ENCODE measurements around the gene SPRY4. TPM values are rescaled to one million over a fixed set of nuclear protein-coding genes. Genes with fewer than 3 reads are reported as not detected.

SPRY4 gene
- total RNA-seq, 6 donors from 2014 or later, result 30.4 to 81.2 (median 43.3) TPM

- peak in 1 of 2 donors; percentile 47 for DNase-seq
- no peak for TF ChIP-seq POLR2AphosphoS5 (IDR thresholded peaks at IDR 0.05)
- TF ChIP-seq CTCF (IDR thresholded peaks at IDR 0.05), result no peak
- TF ChIP-seq POLR2A (IDR thresholded peaks at IDR 0.05), result no peak
- TF ChIP-seq EP300 (IDR thresholded peaks at IDR 0.05), result no peak
- WGBS, 2 donors, result 69 to 70% methylated on average over 17 of the region's 17 CpGs
These were observed 37.5 kb downstream of the SPRY4 start for GRCh38 chr5:142287096-142287972.

GRCh38 chr5:142286111-142286510 is 38.7 kb downstream of the SPRY4 start:
- no peak for TF ChIP-seq CTCF (IDR thresholded peaks at IDR 0.05)

More at GRCh38 chr5:142287096-142287972, 37.5 kb downstream of the SPRY4 start:
- Histone ChIP-seq H3K36me3 (peaks cover 0 to 3% (median 0%) of the 10 kb centered on the region in 4 donors), H3K4me1 (peaks cover 7 to 24% (median 16%) of the 10 kb centered on the region in 4 donors), H3K4me3 (no peak overlapping the region), H3K27me3 (no peaks in the 10 kb centered on the region), H3K27ac (peak overlapping the region in 2 of 4 donors; percentile 10 to 14), H3K9me3 (no peaks in the 10 kb centered on the region)
- no peak for ATAC-seq (ENCODE audit: low FRiP score in 2 of 2)

GRCh38 chr5:142283304-142283703 is 41.5 kb downstream of the SPRY4 start:
- Histone ChIP-seq H3K27ac (no peak overlapping the region), H3K9me3 (no peaks in the 10 kb centered on the region), H3K27me3 (no peaks in the 10 kb centered on the region), H3K36me3 (no peaks in the 10 kb centered on the region), H3K4me3 (no peak overlapping the region), H3K4me1 (peaks cover 0 to 25% (median 16%) of the 10 kb centered on the region in 4 donors)
- TF ChIP-seq CTCF (IDR thresholded peaks at IDR 0.05), result no peak
- ATAC-seq (ENCODE audit: low FRiP score in 2 of 2) (no peak), DNase-seq (no peak)
- 79 to 86% methylated on average over 6 of the region's 6 CpGs for WGBS, 2 donors

More at GRCh38 chr5:142286111-142286510, 38.7 kb downstream of the SPRY4 start:
- Histone ChIP-seq H3K4me3 (no peak overlapping the region), H3K27me3 (no peaks in the 10 kb centered on the region), H3K36me3 (no peaks in the 10 kb centered on the region), H3K4me1 (peaks cover 6 to 19% (median 15%) of the 10 kb centered on the region in 4 donors), H3K27ac (no peak overlapping the region), H3K9me3 (no peaks in the 10 kb centered on the region)
- no peak for DNase-seq
- WGBS, 2 donors, result 90% methylated on average over 12 of the region's 12 CpGs
- ATAC-seq (ENCODE audit: low FRiP score in 2 of 2), result no peak

GRCh38 chr5:142281966-142282365 is 42.9 kb downstream of the SPRY4 start:
- no peak for DNase-seq
- no peaks in the 10 kb centered on the region for H3K9me3 ChIP-seq
- no peak for ATAC-seq (ENCODE audit: low FRiP score in 2 of 2)
- no peaks in the 10 kb centered on the region for H3K36me3 ChIP-seq
- H3K27ac ChIP-seq, result no peak overlapping the region
- 91 to 95% methylated on average over 6 of the region's 6 CpGs for WGBS, 2 donors
- H3K4me1 ChIP-seq, result peaks cover 0 to 17% (median 8%) of the 10 kb centered on the region in 4 donors
- no peaks in the 10 kb centered on the region for H3K27me3 ChIP-seq
- no peak overlapping the region for H3K4me3 ChIP-seq
- TF ChIP-seq CTCF (IDR thresholded peaks at IDR 0.05) (no peak), POLR2A (IDR thresholded peaks at IDR 0.05) (no peak), POLR2AphosphoS5 (IDR thresholded peaks at IDR 0.05) (no peak), EP300 (IDR thresholded peaks at IDR 0.05) (no peak)

- H3K9me3 ChIP-seq, result no peaks in the 10 kb centered on the region
- WGBS, 2 donors, result 68 to 71% methylated on average over 6 of the region's 6 CpGs
- peak overlapping the region; percentile 46 to 82 (median 64) for H3K27ac ChIP-seq
- no peak for DNase-seq
- H3K4me3 ChIP-seq, result no peak overlapping the region
- H3K4me1 ChIP-seq, result peaks cover 0 to 17% (median 8%) of the 10 kb centered on the region in 4 donors
- TF ChIP-seq EP300 (IDR thresholded peaks at IDR 0.05) (no peak), POLR2A (IDR thresholded peaks at IDR 0.05) (no peak), POLR2AphosphoS5 (IDR thresholded peaks at IDR 0.05) (no peak), CTCF (IDR thresholded peaks at IDR 0.05) (no peak)
- H3K27me3 ChIP-seq, result no peaks in the 10 kb centered on the region
- peak in 1 of 2 donors; percentile 44 for ATAC-seq (ENCODE audit: low FRiP score in 2 of 2)
- H3K36me3 ChIP-seq, result no peaks in the 10 kb centered on the region
These were observed 43.8 kb downstream of the SPRY4 start for GRCh38 chr5:142281008-142281367.

Measured in upper lobe of left lung (tissue), 6 donors.